Esophagus mucosa (tissue), 1 donor: Measurements from ENCODE around the gene SCNN1A. TPM values are rescaled to one million over a fixed set of nuclear protein-coding genes. Genes with fewer than 3 reads are reported as not detected.

Experiments used
- ATAC-seq: fragments of 200-7000 bp; cut with Tn5 transposase; one replicate; pipeline ENCODE4 v1.9.1; 2020
- total RNA-seq: library from RNA; stranded (reverse); gene quantifications from one replicate; pipeline ENCODE4 v1.2.4, GENCODE V29; 2023
- donor health status: DM: yes; HTN: yes; CAD: no.

Gene SCNN1A
- total RNA-seq, 1 donor from 2014 or later, result 142 TPM

- peak; percentile 44 for ATAC-seq
Observed at GRCh38 chr12:6332459-6332858, 42.9 kb downstream of the SCNN1A start.

GRCh38 chr12:6330999-6331714 lies 44.2 kb downstream of the SCNN1A start:
- ATAC-seq, result no peak

GRCh38 chr12:6330192-6330591 lies 45.2 kb downstream of the SCNN1A start:
- no peak for ATAC-seq

GRCh38 chr12:6329703-6330064 lies 45.7 kb downstream of the SCNN1A start:
- no peak for ATAC-seq

- ATAC-seq, result no peak
Observed at GRCh38 chr12:6328945-6329702, 46.2 kb downstream of the SCNN1A start.

- ATAC-seq, result no peak
Observed at GRCh38 chr12:6328045-6328779, 47.2 kb downstream of the SCNN1A start.

DNA sequence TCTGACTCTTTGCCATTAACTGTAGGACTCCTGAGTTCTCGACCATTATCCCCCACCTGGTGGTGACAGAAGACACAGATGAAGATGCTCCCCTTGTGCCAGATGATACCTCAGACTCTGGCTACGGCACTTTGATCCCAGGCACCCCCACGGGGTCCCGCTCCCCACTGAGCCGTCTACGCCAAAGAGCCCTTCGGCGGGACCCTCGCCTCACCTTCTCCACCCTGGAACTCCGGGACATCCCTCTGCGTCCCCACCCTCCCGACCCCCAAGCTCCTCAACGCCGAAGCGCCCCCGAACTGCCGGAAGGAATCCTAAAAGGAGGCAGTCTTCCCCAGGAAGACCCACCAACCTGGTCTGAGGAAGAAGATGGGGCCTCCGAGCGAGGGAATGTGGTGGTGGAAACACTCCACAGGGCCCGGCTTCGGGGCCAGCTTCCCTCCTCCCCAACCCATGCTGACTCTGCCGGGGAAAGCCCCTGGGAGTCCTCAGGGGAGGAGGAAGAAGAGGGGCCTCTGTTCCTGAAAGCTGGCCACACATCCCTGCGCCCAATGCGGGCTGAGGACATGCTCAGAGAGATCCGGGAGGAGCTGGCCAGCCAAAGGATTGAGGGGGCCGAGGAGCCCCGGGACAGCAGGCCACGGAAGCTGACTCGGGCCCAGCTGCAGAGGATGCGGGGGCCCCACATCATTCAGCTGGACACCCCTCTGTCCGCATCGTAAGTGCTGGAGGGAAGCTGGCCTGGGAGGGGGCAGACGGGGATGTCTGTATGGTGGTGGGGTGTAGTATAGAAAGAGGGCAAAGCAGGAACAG lies 47.9 kb downstream of the SCNN1A start:
- ATAC-seq, result no peak

GRCh38 chr12:6326316-6327228 lies 48.8 kb downstream of the SCNN1A start:
- no peak for ATAC-seq

- no peak for ATAC-seq
Observed at GRCh38 chr12:6324936-6325750, 50.2 kb downstream of the SCNN1A start.

- ATAC-seq, result no peak
Observed at GRCh38 chr12:6323995-6324711, 51.2 kb downstream of the SCNN1A start.

DNA sequence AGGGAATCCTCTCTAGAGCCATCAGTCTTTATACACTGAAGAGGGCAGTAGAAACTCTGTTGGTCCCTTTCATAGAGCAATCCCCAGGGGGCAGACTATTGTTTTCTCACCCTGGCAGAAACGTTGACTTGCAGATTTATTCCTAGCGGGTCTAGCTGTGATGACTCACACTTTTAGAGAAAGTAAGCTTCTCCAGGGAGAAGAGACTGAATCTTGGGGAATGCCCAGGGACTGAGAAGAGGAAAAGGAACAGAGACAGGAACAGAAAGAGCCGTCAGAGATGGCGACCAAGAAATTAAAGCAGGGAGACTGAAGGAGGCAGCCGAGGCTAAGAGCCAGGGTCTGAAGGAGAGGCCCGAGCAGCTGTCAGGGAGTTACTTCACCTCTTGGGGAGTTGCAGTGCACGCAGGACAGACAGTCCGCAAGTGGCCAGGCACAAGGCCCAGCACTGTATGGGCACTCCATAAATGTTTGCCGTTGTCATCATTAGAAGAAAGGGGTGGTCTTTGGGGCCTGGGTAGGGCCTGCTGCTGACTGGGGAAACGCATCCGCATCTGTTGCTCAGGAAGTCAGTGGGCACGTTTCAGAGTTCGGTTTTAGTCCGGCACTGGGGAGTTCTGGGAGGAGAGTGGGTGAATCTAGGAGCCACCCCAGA lies 51.9 kb downstream of the SCNN1A start:
- peak; percentile 34 for ATAC-seq

- no peak for ATAC-seq
Observed at GRCh38 chr12:6322969-6323339, 52.4 kb downstream of the SCNN1A start.

DNA sequence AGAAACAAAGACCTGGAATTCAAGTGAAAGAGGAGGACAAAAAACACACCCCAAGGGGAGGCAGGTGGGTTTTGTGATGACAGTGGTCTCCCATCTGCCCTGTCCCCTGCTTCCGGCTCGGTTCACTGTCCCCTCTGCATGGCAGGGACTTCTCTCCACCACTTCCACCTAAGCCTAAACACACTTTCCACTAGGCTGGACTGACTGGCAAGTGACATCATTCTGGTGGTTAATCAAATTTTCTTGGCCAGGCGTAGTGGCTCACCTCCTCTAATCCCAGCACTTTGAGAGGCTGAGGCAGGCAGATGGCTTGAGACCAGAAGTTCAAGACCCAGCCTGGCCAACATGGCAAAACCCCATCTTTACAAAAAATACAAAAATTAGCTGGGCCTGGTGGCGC lies 53.0 kb downstream of the SCNN1A start:
- peak; percentile 9 for ATAC-seq

GRCh38 chr12:6321905-6322304 lies 53.5 kb downstream of the SCNN1A start:
- peak; percentile 55 for ATAC-seq

GRCh38 chr12:6319446-6319845 lies 55.9 kb downstream of the SCNN1A start:
- ATAC-seq, result no peak

DNA sequence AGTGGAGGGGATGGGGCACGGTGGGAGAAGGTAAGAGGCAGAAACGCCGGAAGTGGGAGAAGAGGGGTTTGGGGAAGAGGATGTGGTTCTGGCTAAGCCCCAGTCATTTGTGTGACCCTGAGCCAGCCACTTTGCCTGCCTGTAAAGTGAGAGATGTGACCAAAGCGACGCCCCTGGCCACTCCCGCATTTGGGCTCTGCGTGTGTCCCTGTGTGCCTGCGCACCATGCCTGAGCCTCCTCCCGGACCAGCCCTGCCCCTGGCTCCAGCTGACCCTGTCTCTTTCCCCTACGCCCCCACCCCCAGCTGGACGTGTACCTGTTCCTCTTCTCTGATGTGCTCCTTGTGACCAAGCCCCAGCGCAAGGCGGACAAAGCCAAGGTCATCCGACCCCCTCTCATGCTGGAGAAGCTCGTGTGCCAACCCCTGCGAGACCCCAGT lies 56.9 kb downstream of the SCNN1A start:
- no peak for ATAC-seq

DNA sequence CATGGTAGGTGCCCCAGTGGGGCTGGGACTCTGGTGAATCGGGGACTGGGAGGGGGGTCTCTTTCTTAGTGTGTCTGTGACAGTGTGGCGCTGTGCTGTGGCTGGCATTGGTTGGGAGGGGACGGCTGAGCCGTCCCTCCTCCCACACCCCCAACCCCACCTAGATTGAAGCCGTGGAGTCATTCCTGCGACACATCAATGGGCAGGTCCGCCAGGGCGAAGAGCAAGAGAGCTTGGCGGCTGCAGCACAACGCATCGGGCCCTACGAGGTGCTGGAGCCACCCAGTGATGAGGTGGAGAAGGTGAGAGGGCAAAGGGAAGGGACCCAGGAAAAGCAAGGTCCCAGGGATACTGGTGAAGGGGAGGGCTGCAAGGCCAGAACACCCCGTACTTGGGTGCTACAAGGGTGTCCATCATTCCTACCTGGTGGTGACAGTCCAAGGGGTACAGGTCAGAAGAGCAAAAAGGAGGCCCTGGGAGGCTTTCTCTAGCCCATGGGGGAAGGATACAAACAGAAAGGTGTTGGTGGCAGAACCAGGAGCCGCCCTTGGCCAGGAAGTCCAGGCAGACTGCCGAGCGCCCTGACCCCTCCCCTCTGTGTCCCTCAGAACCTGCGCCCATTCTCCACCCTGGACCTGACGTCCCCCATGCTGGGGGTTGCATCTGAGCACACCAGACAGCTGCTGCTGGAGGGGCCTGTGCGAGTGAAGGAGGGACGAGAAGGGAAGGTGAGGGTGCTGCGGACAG lies 57.5 kb downstream of the SCNN1A start:
- ATAC-seq, result no peak

DNA sequence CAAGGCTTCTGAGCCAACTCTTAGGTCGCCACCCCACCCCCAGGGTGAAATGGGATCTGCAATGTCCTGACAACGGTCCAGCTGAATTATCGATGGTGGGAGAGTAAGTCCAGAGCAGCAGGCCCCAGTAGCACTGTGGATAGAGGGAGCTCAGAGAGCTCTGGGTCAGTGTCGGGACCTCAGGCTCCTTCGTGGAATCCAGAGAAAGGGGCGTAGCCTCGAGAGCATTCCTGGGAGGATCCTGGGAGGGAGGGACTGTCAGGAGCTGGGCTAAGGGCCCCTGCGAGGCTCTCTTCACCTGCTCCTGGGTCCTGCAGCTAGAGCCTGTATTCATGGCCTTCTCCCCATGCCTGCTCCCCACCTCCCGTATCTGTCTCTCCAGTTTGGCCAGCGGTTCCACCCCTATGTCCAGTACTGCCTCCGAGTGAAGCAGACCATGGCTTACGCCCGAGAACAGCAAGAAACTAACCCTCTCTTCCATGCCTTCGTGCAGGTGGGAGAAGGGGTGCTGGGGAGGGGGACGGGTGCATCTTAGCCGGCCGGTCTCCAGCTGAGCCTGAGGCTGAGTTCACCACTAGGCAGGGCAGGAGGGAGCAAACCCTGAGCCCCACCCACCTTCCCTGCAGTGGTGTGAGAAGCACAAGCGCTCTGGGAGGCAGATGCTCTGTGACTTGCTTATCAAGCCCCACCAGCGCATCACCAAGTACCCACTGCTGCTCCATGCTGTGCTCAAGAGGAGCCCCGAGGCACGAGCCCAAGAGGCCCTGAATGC lies 58.3 kb downstream of the SCNN1A start:
- no peak for ATAC-seq
